Naive B cell (primary cell): ENCODE measurements around the gene LIFR. TPM values are rescaled to one million over a fixed set of nuclear protein-coding genes. Genes with fewer than 3 reads are reported as not detected.
A peak's percentile ranks its signal among the peaks of the same experiment; 100 is the strongest.

Experiments used
- ATAC-seq, 2 donors: fragments of 150-1000 bp; cut with Tn5 transposase; 2 replicates each; pipeline ENCODE4 v1.10.0; 2021; ENCODE audit warnings: low read depth in 2 of 2, mild to moderate bottlenecking in 2 of 2, moderate library complexity in 2 of 2
- DNase-seq: peaks from one replicate; pipeline ENCODE4 v3.0.0; 2022
- H3K27ac Mint-ChIP-seq, 6 donors: one replicate each; pipeline ENCODE4 v1.8.0; 2020 to 2022; ENCODE audit warnings: mild to moderate bottlenecking in 6 of 6, mixed read lengths in 6 of 6, moderate library complexity in 5 of 6, inconsistent platforms in 2 of 6
- H3K27me3 Mint-ChIP-seq, 3 donors: one replicate each; pipeline ENCODE4 v1.8.0; 2021 to 2022; ENCODE audit warnings: mixed read lengths in 3 of 3, mild to moderate bottlenecking in 1 of 3
- H3K36me3 Mint-ChIP-seq, 2 donors: one replicate each; pipeline ENCODE4 v1.8.0; 2020 to 2022; ENCODE audit warnings: mixed read lengths in 2 of 2, inconsistent platforms in 1 of 2, mild to moderate bottlenecking in 1 of 2
- H3K4me1 Mint-ChIP-seq, 3 donors: one replicate each; pipeline ENCODE4 v1.8.0; 2020 to 2022; ENCODE audit warnings: mixed read lengths in 3 of 3, inconsistent platforms in 1 of 3, mild to moderate bottlenecking in 1 of 3, moderate library complexity in 1 of 3
- H3K4me3 Mint-ChIP-seq, 8 donors: one replicate each; pipeline ENCODE4 v1.8.0; 2020 to 2022; ENCODE audit warnings: mild to moderate bottlenecking in 8 of 8, mixed read lengths in 8 of 8, moderate library complexity in 8 of 8, inconsistent platforms in 2 of 8
- H3K9me3 Mint-ChIP-seq, 7 donors: one replicate each; pipeline ENCODE4 v1.8.0; 2020 to 2022; ENCODE audit warnings: mixed read lengths in 7 of 7, mild to moderate bottlenecking in 5 of 7, inconsistent platforms in 2 of 7, moderate library complexity in 1 of 7
- polyA plus RNA-seq, 6 donors: library from polyadenylated mRNA; unstranded; fragments of 300-500 nt; fragmentation: Illumina TruSeq; gene quantifications; one replicate each; pipeline ENCODE4 v1.2.3, GENCODE V29; 2021; ENCODE audit warnings: low read depth in 6 of 6

The LIFR gene
- polyA plus RNA-seq, 6 donors from 2014 or later = not detected

- Mint-ChIP-seq H3K4me3 (no peak overlapping the region), H3K36me3 (no peaks in the 10 kb centered on the region), H3K4me1 (no peaks in the 10 kb centered on the region), H3K9me3 (peaks cover 0 to 5% (median 0%) of the 10 kb centered on the region in 7 donors), H3K27ac (no peak overlapping the region), H3K27me3 (peaks cover 45 to 61% (median 54%) of the 10 kb centered on the region in 3 donors)
- ATAC-seq = no peak
- no peak for DNase-seq
These were observed 86.7 kb downstream of the LIFR start for GRCh38 chr5:38469707-38470267.

- no peak for DNase-seq
- H3K27ac Mint-ChIP-seq = no peak overlapping the region
- H3K27me3 Mint-ChIP-seq = peaks cover 39 to 54% (median 53%) of the 10 kb centered on the region in 3 donors
- H3K4me3 Mint-ChIP-seq = no peak overlapping the region
- no peaks in the 10 kb centered on the region for H3K36me3 Mint-ChIP-seq
- H3K9me3 Mint-ChIP-seq = peaks cover 0 to 5% (median 0%) of the 10 kb centered on the region in 7 donors
- ATAC-seq = no peak
- no peaks in the 10 kb centered on the region for H3K4me1 Mint-ChIP-seq
These were observed 87.3 kb downstream of the LIFR start for GRCh38 chr5:38468978-38469706.

GRCh38 chr5:38468202-38468673 lies 88.2 kb downstream of the LIFR start:
- peaks cover 0 to 5% (median 0%) of the 10 kb centered on the region in 7 donors for H3K9me3 Mint-ChIP-seq
- no peak overlapping the region for H3K4me3 Mint-ChIP-seq
- DNase-seq = no peak
- no peak for ATAC-seq
- H3K27ac Mint-ChIP-seq = no peak overlapping the region
- H3K36me3 Mint-ChIP-seq = no peaks in the 10 kb centered on the region
- peaks cover 30 to 49% (median 48%) of the 10 kb centered on the region in 3 donors for H3K27me3 Mint-ChIP-seq
- no peaks in the 10 kb centered on the region for H3K4me1 Mint-ChIP-seq

GRCh38 chr5:38467353-38468040 lies 88.9 kb downstream of the LIFR start:
- peaks cover under 1 to 5% (median 2%) of the 10 kb centered on the region in 7 donors for H3K9me3 Mint-ChIP-seq
- H3K36me3 Mint-ChIP-seq = peaks cover 0 to 3% of the 10 kb centered on the region in 2 donors
- ATAC-seq = no peak
- DNase-seq = no peak
- H3K27me3 Mint-ChIP-seq = peaks cover 27 to 50% (median 40%) of the 10 kb centered on the region in 3 donors
- no peak overlapping the region for H3K27ac Mint-ChIP-seq
- H3K4me3 Mint-ChIP-seq = no peak overlapping the region
- H3K4me1 Mint-ChIP-seq = no peaks in the 10 kb centered on the region

GRCh38 chr5:38466424-38467189 lies 89.8 kb downstream of the LIFR start:
- ATAC-seq (no peak), DNase-seq (no peak)
- peak overlapping the region in 1 of 8 donors; percentile 52 for H3K4me3 Mint-ChIP-seq
- H3K36me3 Mint-ChIP-seq = peaks cover 0 to 8% of the 10 kb centered on the region in 2 donors
- H3K27me3 Mint-ChIP-seq = peaks cover 27 to 49% (median 31%) of the 10 kb centered on the region in 3 donors
- H3K4me1 Mint-ChIP-seq = no peaks in the 10 kb centered on the region
- no peak overlapping the region for H3K27ac Mint-ChIP-seq
- H3K9me3 Mint-ChIP-seq = peaks cover 2 to 6% (median 6%) of the 10 kb centered on the region in 7 donors

GRCh38 chr5:38465702-38466423 lies 90.6 kb downstream of the LIFR start:
- Mint-ChIP-seq H3K27me3 (peaks cover 21 to 49% (median 30%) of the 10 kb centered on the region in 3 donors), H3K27ac (no peak overlapping the region), H3K4me3 (peak overlapping the region in 1 of 8 donors; percentile 52), H3K9me3 (peaks cover 2 to 9% (median 6%) of the 10 kb centered on the region in 7 donors), H3K4me1 (no peaks in the 10 kb centered on the region), H3K36me3 (peaks cover 0 to 9% of the 10 kb centered on the region in 2 donors)
- ATAC-seq (no peak), DNase-seq (no peak)

GRCh38 chr5:38465061-38465460 lies 91.4 kb downstream of the LIFR start:
- Mint-ChIP-seq H3K27me3 (peaks cover 24 to 50% (median 34%) of the 10 kb centered on the region in 3 donors), H3K9me3 (peaks cover 2 to 13% (median 9%) of the 10 kb centered on the region in 7 donors), H3K4me3 (no peak overlapping the region), H3K36me3 (peaks cover 0 to 17% of the 10 kb centered on the region in 2 donors), H3K4me1 (no peaks in the 10 kb centered on the region), H3K27ac (no peak overlapping the region)
- DNase-seq = no peak
- ATAC-seq = no peak

- Mint-ChIP-seq H3K4me1 (no peaks in the 10 kb centered on the region), H3K36me3 (peaks cover 5 to 24% of the 10 kb centered on the region in 2 donors), H3K4me3 (no peak overlapping the region), H3K27me3 (peaks cover 32 to 47% (median 37%) of the 10 kb centered on the region in 3 donors), H3K9me3 (peaks cover 3 to 22% (median 10%) of the 10 kb centered on the region in 7 donors), H3K27ac (no peak overlapping the region)
- DNase-seq = no peak
- no peak for ATAC-seq
These were observed 92.6 kb downstream of the LIFR start for GRCh38 chr5:38463634-38464521.

- Mint-ChIP-seq H3K4me1 (no peaks in the 10 kb centered on the region), H3K27me3 (peaks cover 35 to 47% (median 39%) of the 10 kb centered on the region in 3 donors), H3K9me3 (peaks cover 3 to 22% (median 10%) of the 10 kb centered on the region in 7 donors), H3K4me3 (no peak overlapping the region), H3K36me3 (peaks cover 5 to 24% of the 10 kb centered on the region in 2 donors), H3K27ac (no peak overlapping the region)
- no peak for DNase-seq
- no peak for ATAC-seq
These were observed 93.3 kb downstream of the LIFR start for GRCh38 chr5:38462976-38463633.

GRCh38 chr5:38458174-38458573 lies 98.3 kb downstream of the LIFR start:
- DNase-seq = no peak
- Mint-ChIP-seq H3K27ac (no peak overlapping the region), H3K4me3 (no peak overlapping the region), H3K9me3 (peaks cover 6 to 60% (median 17%) of the 10 kb centered on the region in 7 donors), H3K36me3 (peaks cover 13 to 31% of the 10 kb centered on the region in 2 donors), H3K27me3 (peaks cover 65 to 73% (median 66%) of the 10 kb centered on the region in 3 donors), H3K4me1 (peaks cover 8 to 10% (median 8%) of the 10 kb centered on the region in 3 donors)
- ATAC-seq = no peak

- peaks cover 4 to 59% (median 17%) of the 10 kb centered on the region in 7 donors for H3K9me3 Mint-ChIP-seq
- ATAC-seq (no peak), DNase-seq (no peak)
- peaks cover 8 to 18% (median 10%) of the 10 kb centered on the region in 3 donors for H3K4me1 Mint-ChIP-seq
- peaks cover 13 to 24% of the 10 kb centered on the region in 2 donors for H3K36me3 Mint-ChIP-seq
- H3K27me3 Mint-ChIP-seq = peaks cover 53 to 66% (median 61%) of the 10 kb centered on the region in 3 donors
- no peak overlapping the region for H3K27ac Mint-ChIP-seq
- H3K4me3 Mint-ChIP-seq = peak overlapping the region in 1 of 8 donors; percentile 44
These were observed 99.6 kb downstream of the LIFR start for GRCh38 chr5:38456657-38457399.
